Measurements from ENCODE around the gene RASAL2. TPM values are rescaled to one million over a fixed set of nuclear protein-coding genes. Genes with fewer than 3 reads are reported as not detected.

RASAL2 gene
- 6.8 and 6.9 TPM in 2 replicates for total RNA-seq (2014; rRNA removed; shearing (Covaris generic))
- polyA plus RNA-seq (2014; cell fraction: nucleus; rRNA removed): 5.5 and 8.3 TPM in 2 replicates

- DNase-seq (ENCODE audit: extremely low read depth, low read depth): peak; percentile 55
These were observed at the start of gene RASAL2 for GRCh38 chr1:178093951-178094738. TSS of gene RASAL2 (plus strand) at chr1:178094104. CDS start at chr1:178094493, 389 bp downstream.

DNA sequence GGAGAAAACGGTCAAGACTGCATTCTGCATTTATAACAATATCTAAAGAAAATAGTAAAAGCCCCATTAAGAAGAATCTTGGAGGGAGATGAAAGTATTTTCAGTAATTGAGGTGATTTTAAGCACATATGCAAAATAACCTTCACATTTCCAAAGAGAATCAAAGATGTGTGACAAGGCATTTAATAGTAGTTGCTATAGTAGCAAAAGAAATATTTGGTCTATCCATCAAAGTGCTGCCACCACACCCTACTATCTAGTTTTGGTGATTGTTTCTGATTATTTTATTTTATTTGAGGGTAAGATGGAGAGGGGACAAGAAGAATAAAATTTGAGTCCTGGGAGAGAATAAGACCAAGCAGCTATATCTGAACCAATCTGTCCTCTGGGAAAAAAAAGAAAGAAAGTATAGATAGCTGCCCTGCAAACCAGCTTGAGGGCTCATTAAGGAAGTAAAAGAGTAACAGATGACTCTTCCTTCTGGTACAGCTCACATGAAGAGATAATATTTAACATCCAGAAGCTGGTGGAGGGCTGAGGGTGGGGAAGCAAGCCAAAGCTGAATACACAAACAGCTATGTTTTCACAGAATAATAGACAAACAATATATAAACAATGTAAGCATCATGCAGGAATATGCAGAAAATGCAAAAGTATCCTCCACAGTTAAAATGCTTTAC lies 47.2 kb upstream of the RASAL2 start:
- DNase-seq (ENCODE audit: extremely low read depth, low read depth): no peak

GRCh38 chr1:178047403-178048093 lies 46.4 kb upstream of the RASAL2 start:
- no peak for DNase-seq (ENCODE audit: extremely low read depth, low read depth)

DNA sequence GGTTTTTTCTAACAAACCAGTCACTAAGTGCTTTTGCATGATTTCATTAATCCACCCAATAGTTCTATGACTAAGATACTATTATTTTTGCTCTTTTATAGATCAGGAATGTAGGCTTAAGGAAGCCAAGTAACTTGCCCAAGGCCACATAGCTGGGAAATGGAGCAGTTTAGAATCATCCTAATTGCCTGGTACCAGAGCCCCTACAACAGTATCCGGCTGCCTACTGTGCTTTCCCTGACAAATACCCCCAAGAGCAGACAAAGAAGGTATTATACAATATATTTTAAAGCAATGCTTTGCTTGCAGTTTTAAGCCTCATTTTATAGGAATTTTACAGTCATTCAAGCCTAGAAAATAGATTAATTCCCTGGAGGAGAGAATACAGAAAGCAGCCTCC lies 45.5 kb upstream of the RASAL2 start:
- DNase-seq (ENCODE audit: extremely low read depth, low read depth): no peak

GRCh38 chr1:178048883-178049282 lies 45.0 kb upstream of the RASAL2 start:
- no peak for DNase-seq (ENCODE audit: extremely low read depth, low read depth)

DNA sequence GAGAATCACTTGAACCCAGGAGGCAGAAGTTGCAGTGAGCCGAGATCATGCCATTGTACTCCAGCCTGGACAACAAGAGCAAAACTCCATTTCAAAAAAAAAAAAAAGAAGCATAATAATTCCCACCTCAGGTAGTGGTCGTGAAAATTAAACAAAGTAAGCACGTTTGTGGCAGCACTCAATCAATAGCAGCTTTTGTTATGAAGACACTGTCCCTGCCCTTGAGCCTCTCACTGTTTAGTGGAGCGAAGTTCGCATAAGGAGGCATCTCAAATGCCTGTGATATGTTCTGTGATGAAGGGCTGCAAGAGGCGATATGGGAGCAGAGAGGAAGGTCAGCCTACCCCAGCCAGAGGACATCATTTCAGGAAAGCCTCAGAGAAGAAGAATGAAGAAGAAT lies 43.8 kb upstream of the RASAL2 start:
- no peak for DNase-seq (ENCODE audit: extremely low read depth, low read depth)

DNA sequence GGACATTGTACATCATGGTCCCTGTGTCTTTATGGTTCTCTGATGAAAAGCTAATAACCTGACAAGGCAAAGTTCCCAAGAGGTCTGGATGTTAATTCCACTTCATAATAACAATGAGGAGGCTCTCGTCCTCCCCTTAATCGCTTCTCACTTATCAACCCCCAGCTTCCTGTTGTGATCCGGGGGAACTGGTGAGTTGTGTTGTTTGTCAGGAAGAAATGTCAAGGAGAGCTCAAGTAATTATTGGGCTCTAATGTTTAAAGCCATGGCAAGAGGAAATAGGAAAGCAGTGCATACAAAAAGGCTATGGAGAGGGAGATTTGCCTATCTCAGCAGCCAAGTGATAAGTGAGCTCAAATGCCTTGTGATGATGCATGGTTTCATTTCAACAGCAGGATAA lies 42.8 kb upstream of the RASAL2 start:
- DNase-seq (ENCODE audit: extremely low read depth, low read depth): no peak

DNA sequence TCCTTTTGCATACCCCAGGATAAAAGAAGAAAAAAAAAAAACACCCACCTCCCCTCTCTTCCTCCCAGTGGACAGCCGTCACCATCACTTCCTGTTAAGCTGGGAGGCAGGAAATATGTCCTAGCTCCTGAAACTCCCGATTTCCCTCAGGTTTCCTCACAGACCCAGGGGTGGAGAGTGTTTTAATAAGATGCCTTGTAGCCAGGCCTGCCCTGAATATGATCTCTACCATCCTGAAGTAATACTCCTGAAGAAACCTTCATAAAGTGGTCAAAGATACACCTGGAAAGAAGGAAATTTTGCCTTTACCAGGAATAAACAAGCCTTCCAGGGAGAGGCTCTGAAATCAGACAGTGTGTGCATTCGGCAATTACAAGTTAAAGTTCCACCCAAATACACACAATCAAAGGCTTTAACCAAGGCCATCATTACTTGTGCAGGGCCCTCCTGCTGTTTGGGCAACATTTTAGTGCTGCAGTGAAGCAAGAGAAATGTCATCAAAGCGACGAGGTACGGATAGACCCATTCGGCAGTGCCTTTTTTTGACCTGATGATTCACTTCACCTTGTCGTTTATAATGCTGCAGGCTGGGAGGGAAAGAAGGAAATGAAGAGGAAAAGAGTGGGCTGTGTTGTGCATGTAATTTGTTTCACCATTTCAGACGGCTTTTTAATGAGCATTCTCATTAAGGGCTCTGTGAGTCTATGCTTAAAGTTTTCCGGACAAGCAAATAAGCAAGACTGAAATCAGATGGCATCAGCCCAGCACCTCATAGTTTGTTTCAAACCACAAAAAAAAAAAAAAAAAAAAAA lies 41.0 kb upstream of the RASAL2 start:
- DNase-seq (ENCODE audit: extremely low read depth, low read depth): no peak

DNA sequence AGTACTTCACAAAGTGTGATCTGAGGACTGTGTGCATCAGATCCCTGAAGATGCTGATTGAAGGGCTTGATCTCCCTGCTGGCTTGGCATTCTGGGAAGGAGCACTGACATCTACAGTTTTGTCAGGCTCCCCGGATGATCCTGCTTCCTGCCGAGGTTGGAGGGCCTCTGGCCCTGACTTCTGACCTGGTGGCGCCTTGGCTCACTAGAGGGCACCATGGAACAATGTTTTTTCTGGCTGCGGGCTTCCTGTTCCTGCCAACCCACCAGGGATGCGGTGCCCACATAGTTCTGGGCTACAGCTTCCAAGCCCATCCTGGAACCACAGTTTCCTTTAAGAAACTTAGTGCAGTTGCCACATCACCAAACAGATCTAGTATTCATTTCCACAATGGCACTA lies 38.8 kb upstream of the RASAL2 start:
- DNase-seq (ENCODE audit: extremely low read depth, low read depth): peak; percentile 70

GRCh38 chr1:178055779-178056471 lies 38.0 kb upstream of the RASAL2 start:
- DNase-seq (ENCODE audit: extremely low read depth, low read depth): peak; percentile 70

- no peak for DNase-seq (ENCODE audit: extremely low read depth, low read depth)
These were observed 36.7 kb upstream of the RASAL2 start for GRCh38 chr1:178057141-178057765.

- no peak for DNase-seq (ENCODE audit: extremely low read depth, low read depth)
These were observed 35.9 kb upstream of the RASAL2 start for GRCh38 chr1:178057912-178058534.

DNA sequence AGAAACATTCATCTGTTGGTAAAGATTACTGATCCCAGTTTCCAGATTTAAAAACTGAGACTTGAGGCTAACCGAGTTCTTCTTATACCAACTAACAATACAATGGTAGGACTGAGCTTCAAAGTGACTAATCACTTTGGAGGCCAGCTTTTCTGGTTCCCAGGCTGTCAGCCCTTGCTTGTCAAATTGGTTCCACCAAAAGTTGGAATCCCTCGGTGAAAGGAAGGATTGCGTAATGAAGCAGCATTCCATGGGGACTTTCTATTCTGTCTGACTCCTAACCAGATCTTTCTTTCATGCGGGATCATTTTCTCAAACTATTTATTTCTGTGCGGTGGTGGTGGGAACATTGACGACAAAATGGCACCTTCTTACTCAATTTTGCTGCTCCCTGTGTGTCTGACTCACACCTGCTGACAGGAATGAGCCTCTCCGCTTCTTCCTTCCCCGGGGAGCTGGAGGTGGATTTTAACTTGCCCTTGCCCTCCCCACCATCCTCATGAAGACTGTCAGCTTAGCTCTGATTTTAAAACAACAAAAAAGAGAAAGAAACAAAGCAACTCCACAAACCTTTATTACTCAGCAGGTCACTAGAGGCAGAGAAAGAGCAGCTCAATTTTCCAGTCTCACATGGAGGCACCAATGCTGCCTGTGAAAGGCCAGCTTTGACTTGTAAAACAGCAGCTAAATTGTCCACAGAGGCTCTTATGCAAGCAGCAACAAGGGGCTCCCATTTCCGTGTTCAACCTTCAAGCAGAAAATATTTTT lies 32.9 kb upstream of the RASAL2 start:
- no peak for DNase-seq (ENCODE audit: extremely low read depth, low read depth)

- no peak for DNase-seq (ENCODE audit: extremely low read depth, low read depth)
These were observed 32.3 kb upstream of the RASAL2 start for GRCh38 chr1:178061620-178062019.

- no peak for DNase-seq (ENCODE audit: extremely low read depth, low read depth)
These were observed 29.6 kb upstream of the RASAL2 start for GRCh38 chr1:178064191-178064821.

GRCh38 chr1:178065250-178065649 lies 28.7 kb upstream of the RASAL2 start:
- no peak for DNase-seq (ENCODE audit: extremely low read depth, low read depth)

GRCh38 chr1:178066296-178066907 lies 27.5 kb upstream of the RASAL2 start:
- DNase-seq (ENCODE audit: extremely low read depth, low read depth): no peak

Data from NCI-H460 (cell line).